Neural cell (in vitro differentiated cells): ENCODE results near the gene URGCP. TPM values are rescaled to one million over a fixed set of nuclear protein-coding genes. Genes with fewer than 3 reads are reported as not detected.

ENCODE experiments used
- H2AFZ ChIP-seq: fragments of 200-600, 300-800 bp; sonication (generic), shearing (Covaris generic); 2 replicates; pipeline ENCODE4 v1.6.0; 2014; ENCODE audit warnings: low read depth, mild to moderate bottlenecking, antibody characterized with exemption, low read length, moderate library complexity
- H3F3A ChIP-seq: fragments of 200-600 bp; shearing (Covaris generic); 2 replicates; pipeline ENCODE4 v1.6.1; 2016; ENCODE audit warnings: mild to moderate bottlenecking, moderate library complexity, mixed read lengths, antibody characterized with exemption, low read length; ENCODE audit not compliant: insufficient read depth, poor library complexity, severe bottlenecking
- H3K27ac ChIP-seq: fragments of 200-600, 300-800 bp; sonication (generic), shearing (Covaris generic); 2 replicates; pipeline ENCODE4 v1.5.1; 2014; ENCODE audit warnings: mild to moderate bottlenecking, low read length, moderate library complexity
- H3K27me3 ChIP-seq: fragments of 300-800, 200-600 bp; sonication (generic), shearing (Covaris generic); 2 replicates; pipeline ENCODE4 v1.6.0; 2014; ENCODE audit warnings: mild to moderate bottlenecking, low read depth, low read length, moderate library complexity; ENCODE audit not compliant: insufficient read depth
- H3K36me3 ChIP-seq: fragments of 300-800, 200-600 bp; sonication (generic), shearing (Covaris generic); 2 replicates; pipeline ENCODE4 v1.5.1; 2014; ENCODE audit warnings: mild to moderate bottlenecking, antibody characterized with exemption, low read length, moderate library complexity; ENCODE audit not compliant: insufficient read depth
- H3K4me2 ChIP-seq: fragments of 300-800, 200-600 bp; sonication (generic), shearing (Covaris generic); 2 replicates; pipeline ENCODE4 v1.6.0; 2014; ENCODE audit warnings: mild to moderate bottlenecking, low read length
- H3K4me3 ChIP-seq: fragments of 300-800, 200-600 bp; sonication (generic), shearing (Covaris generic); 2 replicates; pipeline ENCODE4 v1.5.1; 2014; ENCODE audit warnings: mild to moderate bottlenecking, low read length, moderate library complexity
- H3K79me2 ChIP-seq: fragments of 200-600 bp; shearing (Covaris generic); replicated peaks from 2 replicates; pipeline ENCODE4 v1.6.0; 2014; ENCODE audit warnings: mild to moderate bottlenecking, low read length, moderate library complexity; ENCODE audit not compliant: insufficient read depth
- H3K9ac ChIP-seq: fragments of 300-800, 200-600 bp; sonication (generic), shearing (Covaris generic); 2 replicates; pipeline ENCODE4 v1.6.1; 2016; ENCODE audit warnings: mild to moderate bottlenecking, low read length, mixed read lengths
- H3K9me2 ChIP-seq: fragments of 200-600 bp; shearing (Covaris generic); 2 replicates; pipeline ENCODE4 v1.6.1; 2016; ENCODE audit warnings: mild to moderate bottlenecking, low read length, mixed read lengths; ENCODE audit not compliant: insufficient read depth
- H3K9me3 ChIP-seq: fragments of 200-600, 300-800 bp; sonication (generic), shearing (Covaris generic); 2 replicates; pipeline ENCODE4 v1.6.1; 2016; ENCODE audit warnings: mild to moderate bottlenecking, mixed run types, low read length, moderate library complexity, mixed read lengths
- H4K20me1 ChIP-seq: fragments of 200-600 bp; shearing (Covaris generic); 2 replicates; pipeline ENCODE4 v1.6.1; 2016; ENCODE audit warnings: mild to moderate bottlenecking, mixed run types; ENCODE audit not compliant: insufficient read depth
- EP300 ChIP-seq: fragments of 450-650 bp; conservative IDR thresholded peaks from 2 replicates; pipeline ENCODE4 v1.6.1; 2014; ENCODE audit warnings: antibody characterized with exemption, mild to moderate bottlenecking, moderate library complexity; ENCODE audit not compliant: poor library complexity, severe bottlenecking
- EZH2 ChIP-seq: fragments of 200-600, 300-800 bp; shearing (Covaris generic), sonication (generic); IDR thresholded peaks from 2 replicates; pipeline ENCODE4 v1.6.1; 2014; ENCODE audit warnings: antibody characterized with exemption, low read length, borderline replicate concordance, mild to moderate bottlenecking; ENCODE audit not compliant: insufficient read depth, poor library complexity, severe bottlenecking
- MXI1 ChIP-seq: fragments of 450-650 bp; conservative IDR thresholded peaks from 2 replicates; pipeline ENCODE4 v1.6.1; 2014; ENCODE audit warnings: antibody characterized with exemption, mild to moderate bottlenecking; ENCODE audit not compliant: poor library complexity, severe bottlenecking
- POLR2AphosphoS5 ChIP-seq: IDR thresholded peaks from 2 replicates; pipeline ENCODE4 v1.6.1; 2012
- RAD21 ChIP-seq: fragments of 450-650 bp; conservative IDR thresholded peaks from 2 replicates; pipeline ENCODE4 v1.6.1; 2014; ENCODE audit warnings: antibody characterized with exemption, mild to moderate bottlenecking, moderate library complexity
- SMC3 ChIP-seq: fragments of 450-650 bp; conservative IDR thresholded peaks from 2 replicates; pipeline ENCODE4 v1.6.1; 2014; ENCODE audit warnings: antibody characterized with exemption, mild to moderate bottlenecking, moderate library complexity; ENCODE audit not compliant: poor library complexity
- TAF1 ChIP-seq: IDR thresholded peaks from 2 replicates; pipeline ENCODE4 v1.6.1; 2012; ENCODE audit warnings: low read depth
- polyA plus RNA-seq: library from polyadenylated mRNA; depleted of rRNA; stranded (reverse); fragments of >200 nt; gene quantifications from 2 replicates; pipeline ENCODE4 v1.2.3, GENCODE V29; 2014
- TF ChIP-seq, protein P1 (sequence below): fragments of 450-650 bp; IDR thresholded peaks from 2 replicates; pipeline ENCODE4 v1.5.1; 2014; ENCODE audit warnings: antibody characterized with exemption, mild to moderate bottlenecking, moderate library complexity; ENCODE audit not compliant: poor library complexity, severe bottlenecking
- TF ChIP-seq, protein P2 (sequence below): IDR thresholded peaks from 2 replicates; pipeline ENCODE4 v1.6.1; 2012; ENCODE audit warnings: borderline replicate concordance

The URGCP gene
- polyA plus RNA-seq, 1 donor from 2014 or later, result 43.0 TPM

DNA sequence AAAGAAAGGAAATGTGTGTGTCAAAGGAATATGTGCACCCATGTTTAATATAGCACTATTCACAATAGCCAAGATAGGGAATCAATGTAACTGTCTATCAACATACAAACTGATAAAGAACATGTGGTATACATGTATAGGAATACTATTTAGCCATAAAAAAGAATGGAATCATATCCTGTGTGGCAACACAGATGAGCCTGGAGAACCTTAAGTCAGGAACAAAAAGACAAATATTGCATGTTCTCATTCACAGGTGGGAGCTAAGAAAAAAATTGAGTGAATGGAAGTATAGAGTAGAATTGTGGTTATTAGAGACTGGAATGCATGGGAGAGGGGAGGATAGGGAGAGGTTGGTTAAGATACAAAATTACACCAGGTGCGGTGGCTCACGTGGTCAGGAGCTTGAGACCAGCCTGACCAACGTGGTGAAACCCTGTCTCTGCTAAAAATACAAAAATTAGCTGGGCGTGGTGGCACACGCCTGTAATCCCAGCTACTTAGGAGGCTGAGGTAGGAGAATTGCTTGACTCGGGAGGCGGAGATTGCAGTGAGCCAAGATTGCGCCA is 10.5 kb downstream of the URGCP start:
- Histone ChIP-seq H3K27ac (no peak overlapping the region), H3K9me3 (no peaks in the 10 kb centered on the region), H3K9ac (no peak overlapping the region), H3K9me2 (no peaks in the 10 kb centered on the region), H3K27me3 (no peaks in the 10 kb centered on the region), H3K4me3 (no peak overlapping the region), H2AFZ (no peak overlapping the region), H3F3A (no peaks in the 10 kb centered on the region), H3K4me2 (no peak overlapping the region), H4K20me1 (no peaks in the 10 kb centered on the region), H3K79me2 (peaks cover 9% of the 10 kb centered on the region), H3K36me3 (no peaks in the 10 kb centered on the region)
- no peak for TF ChIP-seq EP300

DNA sequence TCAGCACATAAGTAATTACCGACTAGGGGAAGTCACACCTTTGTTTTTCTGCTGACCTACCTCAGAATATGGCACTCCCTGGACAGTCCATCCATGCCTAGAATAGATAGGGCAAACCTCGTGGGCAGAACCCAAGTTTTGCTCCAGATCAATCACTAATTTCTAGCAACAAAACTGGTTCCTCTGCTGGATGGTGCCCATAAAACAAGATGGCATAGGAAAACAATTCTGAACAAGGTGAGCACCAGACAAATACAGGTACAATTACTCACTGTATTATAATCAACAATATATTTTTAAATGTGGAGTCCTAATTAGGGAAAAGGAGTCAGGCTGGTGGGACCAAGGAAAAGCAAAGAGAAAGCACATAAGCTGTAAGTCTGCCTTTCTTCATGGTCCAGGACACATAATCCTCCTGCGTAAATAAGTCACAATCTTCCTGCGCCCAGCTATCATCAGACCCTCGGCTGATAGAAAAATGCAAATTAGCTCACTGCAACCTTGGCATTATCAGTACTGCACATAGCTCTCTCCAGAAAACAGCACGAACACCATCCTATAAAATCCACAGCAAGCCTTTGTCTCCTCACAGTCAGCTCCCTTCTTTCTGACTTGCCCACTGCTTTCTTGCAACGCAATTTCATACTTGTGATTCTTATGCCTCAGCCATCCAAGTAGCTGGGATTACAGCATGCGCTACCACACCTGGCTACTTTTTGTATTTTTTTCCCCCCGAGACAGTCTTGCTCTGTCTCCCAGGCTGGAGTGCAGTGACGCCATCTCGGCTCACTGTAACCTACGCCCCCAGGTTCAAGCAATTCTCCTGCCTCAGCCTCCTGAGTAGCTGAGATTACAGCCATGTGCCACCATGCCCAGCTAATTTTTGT is 15.1 kb downstream of the URGCP start:
- no peaks in the 10 kb centered on the region for H3K9me2 ChIP-seq
- no peak overlapping the region for H3K9ac ChIP-seq
- H3K27ac ChIP-seq, result no peak overlapping the region
- H3F3A ChIP-seq, result no peaks in the 10 kb centered on the region
- no peak overlapping the region for H3K4me2 ChIP-seq
- no peaks in the 10 kb centered on the region for H3K9me3 ChIP-seq
- no peaks in the 10 kb centered on the region for H4K20me1 ChIP-seq
- H3K4me3 ChIP-seq, result no peak overlapping the region
- no peaks in the 10 kb centered on the region for H3K27me3 ChIP-seq
- H2AFZ ChIP-seq, result no peak overlapping the region
- H3K79me2 ChIP-seq, result peaks cover 11% of the 10 kb centered on the region
- TF ChIP-seq, protein P1, sequence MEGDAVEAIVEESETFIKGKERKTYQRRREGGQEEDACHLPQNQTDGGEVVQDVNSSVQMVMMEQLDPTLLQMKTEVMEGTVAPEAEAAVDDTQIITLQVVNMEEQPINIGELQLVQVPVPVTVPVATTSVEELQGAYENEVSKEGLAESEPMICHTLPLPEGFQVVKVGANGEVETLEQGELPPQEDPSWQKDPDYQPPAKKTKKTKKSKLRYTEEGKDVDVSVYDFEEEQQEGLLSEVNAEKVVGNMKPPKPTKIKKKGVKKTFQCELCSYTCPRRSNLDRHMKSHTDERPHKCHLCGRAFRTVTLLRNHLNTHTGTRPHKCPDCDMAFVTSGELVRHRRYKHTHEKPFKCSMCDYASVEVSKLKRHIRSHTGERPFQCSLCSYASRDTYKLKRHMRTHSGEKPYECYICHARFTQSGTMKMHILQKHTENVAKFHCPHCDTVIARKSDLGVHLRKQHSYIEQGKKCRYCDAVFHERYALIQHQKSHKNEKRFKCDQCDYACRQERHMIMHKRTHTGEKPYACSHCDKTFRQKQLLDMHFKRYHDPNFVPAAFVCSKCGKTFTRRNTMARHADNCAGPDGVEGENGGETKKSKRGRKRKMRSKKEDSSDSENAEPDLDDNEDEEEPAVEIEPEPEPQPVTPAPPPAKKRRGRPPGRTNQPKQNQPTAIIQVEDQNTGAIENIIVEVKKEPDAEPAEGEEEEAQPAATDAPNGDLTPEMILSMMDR, result no peak
- TF ChIP-seq MXI1, result no peak
- no peak for TF ChIP-seq TAF1
- no peak for TF ChIP-seq SMC3
- TF ChIP-seq EZH2, result no peak
- no peak for TF ChIP-seq RAD21
- no peak for TF ChIP-seq EP300
- no peak for TF ChIP-seq POLR2AphosphoS5
- TF ChIP-seq, protein P2, sequence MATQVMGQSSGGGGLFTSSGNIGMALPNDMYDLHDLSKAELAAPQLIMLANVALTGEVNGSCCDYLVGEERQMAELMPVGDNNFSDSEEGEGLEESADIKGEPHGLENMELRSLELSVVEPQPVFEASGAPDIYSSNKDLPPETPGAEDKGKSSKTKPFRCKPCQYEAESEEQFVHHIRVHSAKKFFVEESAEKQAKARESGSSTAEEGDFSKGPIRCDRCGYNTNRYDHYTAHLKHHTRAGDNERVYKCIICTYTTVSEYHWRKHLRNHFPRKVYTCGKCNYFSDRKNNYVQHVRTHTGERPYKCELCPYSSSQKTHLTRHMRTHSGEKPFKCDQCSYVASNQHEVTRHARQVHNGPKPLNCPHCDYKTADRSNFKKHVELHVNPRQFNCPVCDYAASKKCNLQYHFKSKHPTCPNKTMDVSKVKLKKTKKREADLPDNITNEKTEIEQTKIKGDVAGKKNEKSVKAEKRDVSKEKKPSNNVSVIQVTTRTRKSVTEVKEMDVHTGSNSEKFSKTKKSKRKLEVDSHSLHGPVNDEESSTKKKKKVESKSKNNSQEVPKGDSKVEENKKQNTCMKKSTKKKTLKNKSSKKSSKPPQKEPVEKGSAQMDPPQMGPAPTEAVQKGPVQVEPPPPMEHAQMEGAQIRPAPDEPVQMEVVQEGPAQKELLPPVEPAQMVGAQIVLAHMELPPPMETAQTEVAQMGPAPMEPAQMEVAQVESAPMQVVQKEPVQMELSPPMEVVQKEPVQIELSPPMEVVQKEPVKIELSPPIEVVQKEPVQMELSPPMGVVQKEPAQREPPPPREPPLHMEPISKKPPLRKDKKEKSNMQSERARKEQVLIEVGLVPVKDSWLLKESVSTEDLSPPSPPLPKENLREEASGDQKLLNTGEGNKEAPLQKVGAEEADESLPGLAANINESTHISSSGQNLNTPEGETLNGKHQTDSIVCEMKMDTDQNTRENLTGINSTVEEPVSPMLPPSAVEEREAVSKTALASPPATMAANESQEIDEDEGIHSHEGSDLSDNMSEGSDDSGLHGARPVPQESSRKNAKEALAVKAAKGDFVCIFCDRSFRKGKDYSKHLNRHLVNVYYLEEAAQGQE, result no peak
- H3K36me3 ChIP-seq, result no peaks in the 10 kb centered on the region
